GM12872 (cell line): ENCODE results near the gene TAP1.

ENCODE experiments used
- CTCF ChIP-seq: IDR thresholded peaks from 3 replicates; pipeline ENCODE4 v1.5.1; 2011; ENCODE audit warnings: low read depth, mild to moderate bottlenecking, low read length, moderate library complexity; ENCODE audit not compliant: insufficient read depth

Gene TAP1

GRCh38 chr6:32832535-32832934 lies 21.0 kb downstream of the TAP1 start:
- no peak for TF ChIP-seq CTCF

- no peak for TF ChIP-seq CTCF
Measured at GRCh38 chr6:32830936-32831335, 22.6 kb downstream of the TAP1 start.

GRCh38 chr6:32830017-32830416 lies 23.5 kb downstream of the TAP1 start:
- no peak for TF ChIP-seq CTCF

GRCh38 chr6:32829495-32829894 lies 24.0 kb downstream of the TAP1 start:
- no peak for TF ChIP-seq CTCF

GRCh38 chr6:32827025-32827424 lies 26.5 kb downstream of the TAP1 start:
- no peak for TF ChIP-seq CTCF

GRCh38 chr6:32825966-32826365 lies 27.5 kb downstream of the TAP1 start:
- TF ChIP-seq CTCF = peak; percentile 33; the same call in 1 of the 3 replicates

GRCh38 chr6:32819729-32820128 lies 33.8 kb downstream of the TAP1 start:
- TF ChIP-seq CTCF = no peak

- no peak for TF ChIP-seq CTCF
Measured at GRCh38 chr6:32818867-32819266, 34.6 kb downstream of the TAP1 start.
